ENCODE data around the gene DPEP2.
A peak's percentile ranks its signal among the peaks of the same experiment; 100 is the strongest.
"Not testable (repeated sequence)": the region's sequence is repeated elsewhere in the genome, so short reads cannot be mapped to it uniquely, and the experiment has no call there.

The DPEP2 gene

GRCh38 chr16:68003031-68003430 lies 3.7 kb upstream of the DPEP2 start:
- no peak for DNase-seq

DNA sequence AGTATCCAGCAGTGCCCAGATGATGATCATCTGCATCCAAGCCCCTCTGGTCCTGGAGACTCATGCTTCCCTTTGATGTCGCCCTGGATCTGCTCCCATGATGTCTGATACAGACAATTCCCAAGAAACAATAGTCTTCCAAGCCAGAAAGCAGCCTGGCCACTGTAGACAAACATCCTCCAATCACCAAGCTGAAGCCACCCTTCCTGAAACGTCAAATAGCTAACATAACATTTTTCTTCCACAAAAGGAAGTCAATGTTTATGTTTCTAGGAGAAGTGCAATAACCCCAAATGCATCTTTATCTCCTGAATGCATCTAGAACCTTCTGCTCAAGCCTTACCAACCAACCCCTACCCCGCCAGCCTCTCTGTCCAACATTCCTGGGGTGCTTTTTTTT lies 1.2 kb upstream of the DPEP2 start:
- no peak for DNase-seq

- no peak for DNase-seq
Observed at GRCh38 chr16:67999985-68000384, 701 bp upstream of the DPEP2 start.

- DNase-seq = not testable (repeated sequence)
Observed at GRCh38 chr16:67998231-67998778, 979 bp downstream of the DPEP2 start.

DNA sequence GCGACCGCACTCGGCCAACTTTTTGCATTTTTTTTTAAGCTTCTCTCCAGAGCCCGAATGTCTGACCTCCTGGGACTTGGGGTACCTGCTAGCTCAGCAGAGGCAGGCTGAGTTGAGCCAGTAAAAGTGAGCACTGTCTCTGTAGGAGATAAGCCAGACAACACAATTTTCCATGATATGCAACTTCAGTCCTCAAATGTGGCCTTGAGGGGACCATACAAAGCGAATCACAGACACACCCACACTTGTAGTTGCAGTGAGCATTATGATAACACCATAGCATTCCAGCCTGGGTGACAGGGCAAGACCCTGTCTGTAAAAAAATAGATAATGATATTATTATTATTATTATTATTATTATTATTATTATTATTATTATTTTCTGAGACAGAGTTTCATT lies 2.6 kb downstream of the DPEP2 start:
- no peak for DNase-seq

DNA sequence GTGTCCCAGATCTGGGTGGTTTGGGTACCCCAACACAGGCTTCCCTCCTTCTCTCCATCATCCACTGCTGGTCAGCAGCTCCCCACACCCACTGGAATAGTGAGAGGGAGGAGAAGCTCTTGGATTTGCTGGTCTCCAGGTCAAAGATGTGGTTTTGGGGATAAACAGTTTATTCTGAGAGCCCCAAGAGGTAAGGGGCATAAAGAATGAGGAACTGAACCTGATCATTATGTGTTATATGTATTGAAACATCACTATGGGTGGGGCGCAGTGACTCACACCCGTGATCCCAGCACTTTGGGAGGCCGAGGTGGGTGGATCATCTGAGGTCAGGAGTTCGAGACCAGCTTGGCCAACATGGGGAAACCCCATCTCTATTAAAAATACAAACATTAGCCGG lies 3.9 kb downstream of the DPEP2 start:
- DNase-seq = no peak

- DNase-seq = not testable (repeated sequence)
Observed at GRCh38 chr16:67994040-67994408, 5.3 kb downstream of the DPEP2 start.

DNA sequence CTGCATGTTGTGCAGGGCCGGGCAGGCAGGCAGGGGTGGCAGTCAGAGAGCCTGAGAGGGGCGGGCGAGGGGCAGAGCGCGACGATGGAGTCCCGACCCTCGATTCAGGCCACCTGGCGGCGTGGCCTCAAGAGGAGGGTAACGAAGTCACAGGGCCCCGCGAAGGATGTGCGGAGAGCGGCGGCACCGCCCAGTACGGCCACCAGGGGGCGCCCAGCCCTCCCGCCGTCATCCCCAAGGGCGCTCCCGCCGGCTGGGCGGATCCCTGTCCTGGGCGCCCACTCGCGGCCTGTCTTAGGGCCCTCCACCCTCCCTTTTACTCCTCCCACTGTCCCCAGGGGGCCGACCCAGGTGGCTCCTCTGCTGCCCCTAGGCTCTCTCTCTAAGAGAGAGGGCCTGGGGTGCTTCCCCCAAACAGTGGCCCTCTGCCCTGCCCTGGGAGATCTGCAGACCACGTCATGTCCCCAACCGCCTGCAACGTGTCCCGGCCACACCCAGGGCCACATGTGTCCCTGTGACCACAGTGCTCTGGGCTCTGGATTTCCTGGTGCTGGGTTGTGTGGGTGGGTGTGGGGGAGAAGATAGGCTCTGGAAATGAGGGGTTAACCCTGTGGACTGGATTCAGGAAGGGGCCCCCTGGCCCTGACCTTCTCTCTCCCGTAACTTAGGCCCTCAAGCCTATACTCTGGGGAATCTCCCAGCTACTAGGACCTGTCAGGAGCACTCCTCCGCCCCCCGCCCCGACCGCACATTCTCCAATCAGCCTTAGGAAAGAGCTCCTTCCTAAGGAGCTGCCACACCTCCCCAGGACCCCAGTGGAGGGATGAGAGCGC lies 5.9 kb downstream of the DPEP2 start:
- peak; percentile 35 for DNase-seq

GRCh38 chr16:67992661-67993206 lies 6.5 kb downstream of the DPEP2 start:
- no peak for DNase-seq

DNA sequence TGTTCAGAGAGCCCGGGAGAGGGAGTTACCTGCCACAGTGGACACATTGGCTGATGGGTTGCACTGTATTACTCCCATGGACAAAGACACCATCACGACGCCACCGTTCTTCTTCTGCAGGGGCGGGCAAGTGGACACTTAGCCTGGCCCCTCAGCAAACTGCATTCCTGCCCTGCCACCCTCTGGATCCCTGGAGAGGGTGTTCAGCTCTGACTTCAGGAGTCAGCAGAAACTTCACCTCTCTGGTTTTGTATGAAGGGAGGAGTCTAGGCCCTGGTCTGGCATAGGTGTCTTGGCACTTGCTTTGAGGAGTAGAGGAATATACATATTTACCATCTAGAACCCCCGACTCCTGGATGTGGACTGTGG lies 9.3 kb downstream of the DPEP2 start:
- no peak for DNase-seq

DNA sequence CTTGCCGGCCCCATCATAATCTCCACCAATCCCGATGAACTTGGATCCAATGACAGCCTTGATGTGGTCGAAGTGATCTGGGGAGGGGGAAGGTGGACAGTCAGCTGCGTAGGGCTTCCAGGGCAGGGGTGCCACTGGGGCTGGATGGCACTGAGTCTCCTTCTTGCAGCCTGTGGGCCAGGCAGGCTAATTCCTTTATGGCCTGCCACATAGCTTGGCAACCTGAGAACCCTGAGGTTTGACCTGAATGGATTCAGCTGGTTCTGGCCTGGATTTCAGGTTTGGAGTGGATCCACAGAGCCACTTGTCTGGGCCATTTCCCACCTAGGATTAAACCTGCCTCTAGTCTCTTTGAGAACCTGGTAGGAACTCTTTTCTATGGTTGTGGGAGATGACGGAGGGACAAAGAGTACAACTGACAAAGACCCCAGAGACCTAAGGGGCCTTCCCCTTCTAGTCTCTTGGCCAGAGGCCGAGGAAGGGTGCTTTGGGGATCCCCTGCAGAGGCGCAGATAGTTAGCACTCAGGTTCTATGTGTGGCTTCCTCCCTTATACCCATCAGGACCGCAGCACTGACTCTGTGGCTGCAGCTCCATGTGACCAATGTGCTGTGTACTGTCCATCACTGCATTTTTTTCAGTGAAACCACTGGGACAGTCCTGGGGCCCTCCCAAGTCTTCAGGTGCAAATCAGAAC lies 9.8 kb downstream of the DPEP2 start:
- no peak for DNase-seq

- no peak for DNase-seq
Observed at GRCh38 chr16:67988675-67989074, 10.6 kb downstream of the DPEP2 start.

GRCh38 chr16:67987460-67988160 lies 11.7 kb downstream of the DPEP2 start:
- DNase-seq = no peak

DNA sequence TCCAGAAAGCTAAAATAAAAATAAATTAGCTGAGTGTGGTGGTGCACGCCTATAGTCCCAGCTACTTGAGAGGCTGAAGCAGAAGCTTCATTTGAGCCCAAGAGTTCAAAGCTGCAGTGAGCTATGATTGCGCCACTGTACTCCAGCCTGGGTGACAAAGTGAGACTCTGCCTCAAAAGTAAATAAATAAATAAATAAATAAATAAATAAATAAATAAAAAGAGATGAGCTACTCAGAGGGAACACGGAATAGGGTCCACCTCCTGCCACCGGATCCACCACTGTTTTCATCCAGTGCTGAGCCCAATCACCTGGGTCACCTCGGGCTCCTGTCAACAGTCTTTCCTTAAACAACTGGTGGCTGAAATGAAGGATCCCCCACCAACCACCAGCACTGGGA lies 12.3 kb downstream of the DPEP2 start:
- no peak for DNase-seq

GRCh38 chr16:67982011-67982696 lies 17.1 kb downstream of the DPEP2 start:
- DNase-seq = no peak

GRCh38 chr16:67979955-67980678 lies 19.2 kb downstream of the DPEP2 start, which contains the start of gene DPEP3:
DPEP3 (minus strand) TSS chr16:67980499; CDS start chr16:67980380, 119 bp downstream.
- no peak for DNase-seq

DNA sequence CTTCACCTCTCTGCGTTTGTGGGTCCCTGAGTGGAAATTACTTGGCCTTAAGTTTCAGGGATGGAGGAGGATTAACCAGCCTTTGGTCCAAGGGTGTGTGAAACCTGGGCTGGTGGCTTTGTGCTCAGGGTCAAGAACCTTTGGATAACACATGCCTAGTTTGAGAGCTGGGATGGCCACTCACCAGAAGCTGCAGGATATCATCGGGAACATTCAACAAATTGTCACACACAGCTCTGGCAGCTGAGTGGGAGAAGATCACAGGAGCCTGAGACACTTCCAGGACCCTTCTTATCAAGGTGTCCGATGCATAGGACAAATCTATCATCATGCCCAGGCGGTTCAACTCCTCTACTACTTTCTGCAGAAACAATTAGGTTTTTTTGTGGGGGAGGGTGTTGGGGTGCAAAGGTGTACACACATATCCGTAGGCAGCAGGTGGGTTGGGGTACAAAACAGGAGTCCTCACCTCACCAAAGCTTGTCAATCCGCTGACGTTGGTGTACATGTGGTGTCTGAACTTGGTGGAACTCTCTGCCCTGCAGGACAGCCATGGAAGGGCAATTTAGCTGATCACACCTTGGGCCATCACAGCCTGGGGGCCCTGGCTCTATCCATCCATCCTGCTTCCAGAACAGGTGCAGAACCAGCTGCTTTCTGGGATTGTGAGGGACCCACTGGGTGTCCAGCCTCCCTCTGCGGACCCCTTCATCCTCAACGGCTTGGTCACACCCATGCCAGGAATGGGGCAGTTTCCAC lies 21.6 kb downstream of the DPEP2 start:
- no peak for DNase-seq

GRCh38 chr16:67977005-67977404 lies 22.3 kb downstream of the DPEP2 start:
- DNase-seq = no peak

DNA sequence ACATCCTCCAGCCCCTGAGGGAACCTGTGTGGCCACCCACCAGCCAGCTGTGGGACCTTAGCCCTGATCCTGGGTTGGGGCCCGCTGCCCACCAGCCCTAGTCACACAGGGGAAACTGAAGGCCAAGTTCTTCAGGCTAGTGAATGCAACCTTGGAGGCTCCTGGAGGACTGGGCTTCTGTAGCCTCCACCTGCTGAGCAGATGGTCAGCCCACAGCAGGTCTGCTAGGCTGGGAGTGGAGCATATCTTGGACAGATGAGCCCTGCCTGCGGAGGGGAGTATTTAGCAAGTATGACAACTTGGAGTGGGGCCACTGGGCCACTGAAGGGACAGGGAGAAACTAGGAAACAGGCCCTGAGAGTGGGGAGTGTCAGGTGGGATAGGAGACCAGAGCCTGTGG lies 23.1 kb downstream of the DPEP2 start:
- DNase-seq = no peak

GRCh38 chr16:67975321-67976105 lies 23.8 kb downstream of the DPEP2 start:
- DNase-seq = no peak

All from NCI-H510A treated with DMSO at 0.1 percent for 48 hours (cell line).